ENCODE data around the gene PDGFB. TPM values are rescaled to one million over a fixed set of nuclear protein-coding genes. Genes with fewer than 3 reads are reported as not detected.
A peak's percentile ranks its signal among the peaks of the same experiment; 100 is the strongest.

PDGFB gene
- total RNA-seq, 1 donor from 2014 or later = 4.7 TPM

DNA sequence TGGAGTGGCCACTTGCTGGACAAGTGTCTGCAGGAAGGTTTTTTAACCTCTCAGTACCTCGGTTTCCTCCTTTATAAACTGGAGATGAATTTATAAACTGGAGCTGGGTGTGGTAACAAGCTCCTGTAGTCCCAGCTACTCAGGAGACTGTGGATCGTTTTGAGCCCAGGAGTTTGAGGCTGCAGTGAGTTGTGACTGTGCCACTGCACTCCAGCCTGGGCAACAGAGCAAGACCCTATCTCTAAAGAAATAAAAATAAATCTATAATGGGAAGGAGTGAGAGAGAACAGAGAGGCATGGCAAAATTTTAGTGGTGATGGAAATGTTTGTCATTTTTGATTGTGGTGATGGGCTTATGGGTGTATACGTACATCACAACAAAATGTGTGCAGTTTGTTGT, 1.4 kb upstream of the PDGFB start:
- Histone ChIP-seq H3K4me1 (peaks cover 38% of the 10 kb centered on the region), H3K4me3 (no peak overlapping the region), H3K27me3 (no peaks in the 10 kb centered on the region), H3K36me3 (no peaks in the 10 kb centered on the region), H3K27ac (no peak overlapping the region), H3K9me3 (no peaks in the 10 kb centered on the region)
- intact Hi-C loops (cut with DNase I) = no loop called here
- TF ChIP-seq POLR2AphosphoS5 (IDR thresholded peaks at IDR 0.05; ENCODE audit: insufficient read depth in 1 of 2, low read depth in 1 of 2) = no peak
- no peak for TF ChIP-seq POLR2A (IDR thresholded peaks at IDR 0.05)
- TF ChIP-seq, protein P1, sequence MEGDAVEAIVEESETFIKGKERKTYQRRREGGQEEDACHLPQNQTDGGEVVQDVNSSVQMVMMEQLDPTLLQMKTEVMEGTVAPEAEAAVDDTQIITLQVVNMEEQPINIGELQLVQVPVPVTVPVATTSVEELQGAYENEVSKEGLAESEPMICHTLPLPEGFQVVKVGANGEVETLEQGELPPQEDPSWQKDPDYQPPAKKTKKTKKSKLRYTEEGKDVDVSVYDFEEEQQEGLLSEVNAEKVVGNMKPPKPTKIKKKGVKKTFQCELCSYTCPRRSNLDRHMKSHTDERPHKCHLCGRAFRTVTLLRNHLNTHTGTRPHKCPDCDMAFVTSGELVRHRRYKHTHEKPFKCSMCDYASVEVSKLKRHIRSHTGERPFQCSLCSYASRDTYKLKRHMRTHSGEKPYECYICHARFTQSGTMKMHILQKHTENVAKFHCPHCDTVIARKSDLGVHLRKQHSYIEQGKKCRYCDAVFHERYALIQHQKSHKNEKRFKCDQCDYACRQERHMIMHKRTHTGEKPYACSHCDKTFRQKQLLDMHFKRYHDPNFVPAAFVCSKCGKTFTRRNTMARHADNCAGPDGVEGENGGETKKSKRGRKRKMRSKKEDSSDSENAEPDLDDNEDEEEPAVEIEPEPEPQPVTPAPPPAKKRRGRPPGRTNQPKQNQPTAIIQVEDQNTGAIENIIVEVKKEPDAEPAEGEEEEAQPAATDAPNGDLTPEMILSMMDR (IDR thresholded peaks at IDR 0.05) = no peak
- no peak for DNase-seq (ENCODE audit: extremely low spot score in 2 of 2)

DNA sequence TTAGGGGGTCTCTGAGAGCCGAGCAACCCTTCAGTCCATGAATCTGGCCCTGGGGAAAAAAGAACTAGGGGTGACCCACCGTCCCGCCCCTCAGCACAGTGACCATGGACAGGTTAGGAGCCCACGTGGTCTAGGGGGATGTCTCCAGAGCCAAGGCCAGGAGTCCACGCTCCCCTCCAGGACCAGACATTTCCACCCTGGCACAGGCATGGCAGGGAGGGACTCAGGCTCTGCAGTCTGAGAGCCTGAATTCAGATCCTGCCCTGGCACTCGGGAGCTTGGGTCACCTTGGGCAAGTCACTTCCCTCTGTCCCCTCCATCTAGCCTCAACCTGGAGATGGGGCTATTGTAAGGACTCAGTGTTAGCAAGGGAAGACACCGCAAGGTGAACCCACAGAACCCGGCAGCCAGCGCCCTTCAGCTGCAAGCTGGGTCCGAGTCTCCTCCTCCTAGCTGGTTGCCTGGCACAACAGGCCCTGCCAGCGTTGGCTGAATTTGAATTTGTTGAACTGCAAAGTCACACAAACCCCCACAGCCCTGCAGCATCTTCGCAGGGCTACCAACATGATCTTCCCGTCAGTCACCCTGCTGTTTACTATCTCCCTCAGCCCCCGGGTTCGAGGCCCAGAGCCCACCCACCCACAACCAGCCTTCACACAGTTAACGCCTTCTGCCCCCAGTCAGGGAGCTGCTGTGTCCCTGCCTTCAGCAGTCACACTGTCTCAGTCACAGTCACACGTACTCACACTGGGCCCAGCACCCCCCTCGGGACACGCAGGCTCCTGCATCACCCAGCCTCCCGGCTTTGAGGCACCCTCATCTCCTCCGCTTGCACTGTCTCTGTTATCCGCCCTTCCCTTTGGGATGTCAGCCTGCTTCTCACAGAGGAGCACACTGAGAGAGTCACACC, 603 bp upstream of the PDGFB start:
- H3K36me3 ChIP-seq = no peaks in the 10 kb centered on the region
- peaks cover 46% of the 10 kb centered on the region for H3K4me1 ChIP-seq
- H3K27me3 ChIP-seq = no peaks in the 10 kb centered on the region
- H3K4me3 ChIP-seq = peak overlapping the region; percentile 51 to 53
- H3K27ac ChIP-seq = no peak overlapping the region
- intact Hi-C loops (cut with DNase I) = no loop called here
- DNase-seq (ENCODE audit: extremely low spot score in 2 of 2) = no peak
- no peak for TF ChIP-seq POLR2AphosphoS5 (IDR thresholded peaks at IDR 0.05; ENCODE audit: insufficient read depth in 1 of 2, low read depth in 1 of 2)
- TF ChIP-seq, protein P1 (IDR thresholded peaks at IDR 0.05) = no peak
- TF ChIP-seq POLR2A (IDR thresholded peaks at IDR 0.05) = no peak
- H3K9me3 ChIP-seq = no peaks in the 10 kb centered on the region

DNA sequence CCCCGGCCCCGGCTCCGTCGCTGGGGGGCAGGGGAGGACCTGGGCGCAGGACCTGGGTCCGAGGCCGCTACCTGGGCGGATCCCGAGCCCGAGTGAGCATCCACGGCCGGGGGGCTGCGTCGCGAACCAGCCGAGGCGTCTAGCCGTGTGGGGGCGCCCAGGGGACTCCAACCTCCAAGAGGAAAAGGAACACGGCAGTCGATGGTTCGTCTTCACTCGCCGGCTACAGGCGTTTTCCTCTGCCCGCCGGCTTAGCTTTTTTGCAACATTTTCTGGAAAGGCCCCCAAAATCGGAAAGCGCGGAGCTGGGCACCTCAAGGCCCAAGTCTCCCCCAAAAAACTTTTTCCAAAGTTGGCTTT, 666 bp downstream of the PDGFB start:
- Histone ChIP-seq H3K36me3 (no peaks in the 10 kb centered on the region), H3K4me3 (peak overlapping the region; percentile 51 to 53), H3K27ac (peak overlapping the region; percentile 79), H3K4me1 (peaks cover 59% of the 10 kb centered on the region), H3K9me3 (no peaks in the 10 kb centered on the region), H3K27me3 (no peaks in the 10 kb centered on the region)
- intact Hi-C loops (cut with DNase I) = no loop called here
- TF ChIP-seq POLR2A (IDR thresholded peaks at IDR 0.05) = no peak
- TF ChIP-seq, protein P1 (IDR thresholded peaks at IDR 0.05) = no peak
- TF ChIP-seq POLR2AphosphoS5 (IDR thresholded peaks at IDR 0.05; ENCODE audit: insufficient read depth in 1 of 2, low read depth in 1 of 2) = no peak
- DNase-seq (ENCODE audit: extremely low spot score in 2 of 2) = no peak

DNA sequence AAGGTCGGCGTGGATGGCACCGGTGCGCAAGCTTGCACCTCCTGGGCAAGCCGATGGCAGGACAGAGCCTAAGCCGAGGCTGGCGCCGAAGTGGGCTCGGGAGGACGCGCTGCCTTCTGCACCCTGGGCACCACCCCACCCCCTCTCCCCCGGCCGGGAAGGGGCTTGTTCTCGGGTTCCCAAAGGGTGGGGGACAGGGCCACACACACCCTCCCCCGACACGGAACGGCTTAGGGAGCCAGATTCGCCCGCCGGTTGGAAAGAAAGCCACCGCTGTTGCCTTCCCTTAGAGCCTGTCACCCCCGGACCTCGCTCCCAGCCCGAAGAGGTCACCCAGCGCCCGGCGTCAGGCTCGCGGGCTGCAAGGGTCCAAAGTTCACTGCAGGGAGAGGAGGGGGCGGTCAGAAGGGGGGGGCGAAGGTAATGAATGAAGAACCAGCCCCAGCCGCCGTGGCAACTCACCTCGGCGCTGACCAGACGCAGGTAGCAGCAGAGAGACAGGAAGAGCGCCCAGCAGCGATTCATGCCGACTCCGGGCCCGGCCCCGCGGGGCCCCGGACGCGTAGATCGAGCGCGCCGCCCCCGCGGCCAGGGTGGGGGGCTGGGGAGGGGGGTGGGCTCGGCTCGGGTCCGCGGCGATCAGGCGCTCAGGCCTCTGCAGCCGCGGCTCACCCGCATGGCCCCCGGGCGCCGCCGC, 1.2 kb downstream of the PDGFB start:
- H3K4me3 ChIP-seq = peak overlapping the region; percentile 51 to 53
- no peak for DNase-seq (ENCODE audit: extremely low spot score in 2 of 2)
- H3K27ac ChIP-seq = peak overlapping the region; percentile 79
- intact Hi-C loops (cut with DNase I) = no loop called here
- no peaks in the 10 kb centered on the region for H3K36me3 ChIP-seq
- TF ChIP-seq POLR2AphosphoS5 (IDR thresholded peaks at IDR 0.05; ENCODE audit: insufficient read depth in 1 of 2, low read depth in 1 of 2) = no peak
- TF ChIP-seq, protein P1 (IDR thresholded peaks at IDR 0.05) = no peak
- TF ChIP-seq POLR2A (IDR thresholded peaks at IDR 0.05) = no peak
- H3K4me1 ChIP-seq = peaks cover 64% of the 10 kb centered on the region
- no peaks in the 10 kb centered on the region for H3K9me3 ChIP-seq
- H3K27me3 ChIP-seq = no peaks in the 10 kb centered on the region

Measured in vagina (tissue), 2 donors.